HEK293T (cell line): ENCODE measurements around the gene DCAF8.

Experiments used
- CTCF ChIA-PET: fragments of 350-600 bp; formaldehyde crosslinking; extraction: SDS; loops from one replicate; lab custom pipeline; 2021; ENCODE audit warnings: antibody characterized with exemption, inconsistent platforms; lab: Yijun Ruan, JAX
- POLR2A ChIA-PET: fragments of 350-600 bp; formaldehyde crosslinking; extraction: SDS; loops from one replicate; lab custom pipeline; 2020; ENCODE audit warnings: antibody characterized with exemption, inconsistent platforms; lab: Yijun Ruan, JAX
- DNase-seq: peaks from one replicate; pipeline ENCODE4 v3.0.0; 2012; ENCODE audit warnings: mixed read lengths; ENCODE audit errors: extremely low spot score
- ARNT ChIP-seq: fragments of 450-650 bp; IDR thresholded peaks from 2 replicates; pipeline ENCODE4 v1.6.1; 2017; ENCODE audit warnings: mild to moderate bottlenecking
- BHLHE40 ChIP-seq: fragments of 450-650 bp; IDR thresholded peaks from 2 replicates; pipeline ENCODE4 v1.6.1; 2016; ENCODE audit warnings: mild to moderate bottlenecking, moderate library complexity, borderline replicate concordance
- CTBP1 ChIP-seq: fragments of 450-650 bp; IDR thresholded peaks from 2 replicates; pipeline ENCODE4 v1.6.1; 2016; ENCODE audit warnings: borderline replicate concordance
- ELF4 ChIP-seq: fragments of 450-650 bp; IDR thresholded peaks from 2 replicates; pipeline ENCODE4 v1.6.1; 2017; ENCODE audit warnings: antibody characterized with exemption
- FOXA1 ChIP-seq: fragments of 450-650 bp; IDR thresholded peaks from 2 replicates; pipeline ENCODE4 v1.6.1; 2016; ENCODE audit warnings: mild to moderate bottlenecking
- FOXK2 ChIP-seq: fragments of 450-650 bp; IDR thresholded peaks from 2 replicates; pipeline ENCODE4 v1.6.1; 2016; ENCODE audit warnings: mild to moderate bottlenecking
- FOXM1 ChIP-seq: fragments of 450-650 bp; IDR thresholded peaks from 2 replicates; pipeline ENCODE4 v1.6.1; 2017; ENCODE audit warnings: mild to moderate bottlenecking, borderline replicate concordance
- HDGF ChIP-seq: fragments of 450-650 bp; IDR thresholded peaks from 2 replicates; pipeline ENCODE4 v1.6.1; 2017; ENCODE audit warnings: antibody characterized with exemption, borderline replicate concordance
- L3MBTL2 ChIP-seq: fragments of 450-650 bp; conservative IDR thresholded peaks from 2 replicates; pipeline ENCODE4 v1.6.1; 2016; ENCODE audit warnings: mild to moderate bottlenecking
- LEF1 ChIP-seq: fragments of 450-650 bp; IDR thresholded peaks from 2 replicates; pipeline ENCODE4 v1.6.1; 2017; ENCODE audit warnings: mild to moderate bottlenecking, borderline replicate concordance
- NFRKB ChIP-seq: fragments of 450-650 bp; IDR thresholded peaks from 2 replicates; pipeline ENCODE4 v1.6.1; 2016; ENCODE audit warnings: mild to moderate bottlenecking, moderate library complexity
- PKNOX1 ChIP-seq: fragments of 450-650 bp; IDR thresholded peaks from 2 replicates; pipeline ENCODE4 v1.6.1; 2016
- SP1 ChIP-seq: fragments of 450-650 bp; IDR thresholded peaks from 2 replicates; pipeline ENCODE4 v1.6.1; 2017
- SUZ12 ChIP-seq: fragments of 450-650 bp; IDR thresholded peaks from 2 replicates; pipeline ENCODE4 v1.6.1; 2016; ENCODE audit warnings: mild to moderate bottlenecking
- TARDBP ChIP-seq: fragments of 450-650 bp; IDR thresholded peaks from 2 replicates; pipeline ENCODE4 v1.6.1; 2016
- ZNF384 ChIP-seq: fragments of 450-650 bp; IDR thresholded peaks from 2 replicates; pipeline ENCODE4 v1.6.1; 2016

DCAF8 gene

GRCh38 chr1:160271025-160271424, 8.7 kb upstream of the DCAF8 start:
- ChIA-PET POLR2A (interaction anchor here (1.3 kb wide), 1 partner anchor 9 kb away, joined by 5 read pairs; the partner anchor contains the start of gene DCAF8), CTCF (no interaction called here)
- DNase-seq, result no peak
- no peak for TF ChIP-seq FOXM1
- TF ChIP-seq SUZ12, result no peak
- no peak for TF ChIP-seq BHLHE40
- no peak for TF ChIP-seq NFRKB
- no peak for TF ChIP-seq L3MBTL2
- TF ChIP-seq SP1, result no peak
- TF ChIP-seq HDGF, result no peak
- TF ChIP-seq CTBP1, result no peak
- no peak for TF ChIP-seq ZNF384
- TF ChIP-seq ELF4, result no peak
- TF ChIP-seq TARDBP, result no peak

GRCh38 chr1:160267284-160267991, 5.1 kb upstream of the DCAF8 start:
- POLR2A ChIA-PET, result interaction anchor here (1.0 to 1.9 kb wide), 2 partner anchors 9 to 21 kb away, joined by 4 to 6 read pairs; no protein-coding TSS in a partner anchor
- DNase-seq, result no peak
- TF ChIP-seq SP1 (no peak), ARNT (no peak), HDGF (no peak), NFRKB (no peak)
- CTCF ChIA-PET, result interaction anchor here (0.7 to 0.8 kb wide), 2 partner anchors 14 to 78 kb away, joined by 3 to 4 read pairs; no protein-coding TSS in a partner anchor

GRCh38 chr1:160264795-160265307, 2.5 kb upstream of the DCAF8 start:
- ChIA-PET CTCF (no interaction called here), POLR2A (no interaction called here)
- DNase-seq, result no peak
- no peak for TF ChIP-seq ELF4
- TF ChIP-seq FOXA1, result no peak
- TF ChIP-seq NFRKB, result no peak
- no peak for TF ChIP-seq HDGF
- no peak for TF ChIP-seq SUZ12
- TF ChIP-seq ZNF384, result no peak
- no peak for TF ChIP-seq FOXM1
- no peak for TF ChIP-seq CTBP1

GRCh38 chr1:160261556-160261892, 825 bp downstream of the DCAF8 start:
- DNase-seq, result peak; percentile 41
- TF ChIP-seq TARDBP (no peak), SP1 (no peak), HDGF (no peak), ZNF384 (no peak), ARNT (no peak), NFRKB (no peak), BHLHE40 (no peak), FOXK2 (no peak), L3MBTL2 (no peak), FOXM1 (no peak), SUZ12 (no peak), CTBP1 (no peak), LEF1 (no peak), FOXA1 (no peak), ELF4 (no peak), PKNOX1 (no peak)
- ChIA-PET CTCF (interaction anchor here (1.4 to 2.4 kb wide), 3 partner anchors 10 to 68 kb away, joined by 7 to 13 read pairs (median 9); no protein-coding TSS in a partner anchor), POLR2A (interaction anchor here (0.8 to 1.4 kb wide), 6 partner anchors 9 to 139 kb away, joined by 3 to 12 read pairs (median 3); partner anchors contain the start of gene PEX19)

GRCh38 chr1:160260406-160261382, 1.7 kb downstream of the DCAF8 start:
- peak; percentile 79 for TF ChIP-seq CTBP1
- peak; percentile 44; the same call in 1 of the 2 replicates for TF ChIP-seq PKNOX1
- no peak for TF ChIP-seq SP1
- ChIA-PET CTCF (interaction anchor here (0.6 to 2.4 kb wide), 3 partner anchors 9 to 68 kb away, joined by 3 to 13 read pairs (median 7); no protein-coding TSS in a partner anchor), POLR2A (interaction anchor here (0.8 to 1.4 kb wide), 7 partner anchors 8 to 70 kb away, joined by 3 to 12 read pairs (median 3); partner anchors contain the start of gene PEX19)
- DNase-seq, result peak; percentile 70

GRCh38 chr1:160258177-160258798, 4.1 kb downstream of the DCAF8 start:
- ChIA-PET POLR2A (interaction anchor here (1.2 kb wide), 1 partner anchor 26 kb away, joined by 3 read pairs; no protein-coding TSS in a partner anchor), CTCF (no interaction called here)
- peak; percentile 58; the same call in 1 of the 2 replicates for TF ChIP-seq CTBP1
- no peak for TF ChIP-seq PKNOX1
- TF ChIP-seq ZNF384, result peak; percentile 14; the same call in 1 of the 2 replicates
- DNase-seq, result no peak
